GM23338 (cell line): ENCODE measurements around the gene RAB22A. TPM values are rescaled to one million over a fixed set of nuclear protein-coding genes. Genes with fewer than 3 reads are reported as not detected.

Source experiments
- ATAC-seq: fragments of 200-7000 bp; cut with Tn5 transposase; 3 replicates; pipeline ENCODE4 v1.9.1; 2020
- DNase-seq: peaks from one replicate; pipeline ENCODE4 v3.0.0-alpha.2; 2015; ENCODE audit warnings: low spot score
- H2AFZ ChIP-seq: fragments of 200-600 bp; sonication (generic); 2 replicates; pipeline ENCODE4 v1.8.0; 2016; ENCODE audit warnings: antibody characterized with exemption, mild to moderate bottlenecking, moderate library complexity
- H3F3A ChIP-seq: fragments of 200-600 bp; sonication (generic); replicated peaks from 2 replicates; pipeline ENCODE4 v1.8.0; 2017; ENCODE audit warnings: antibody characterized with exemption, mixed run types, low read depth
- H3K27ac ChIP-seq: fragments of 200-600 bp; sonication (generic); 2 replicates; pipeline ENCODE4 v1.6.1; 2016; ENCODE audit warnings: low read depth
- H3K27me3 ChIP-seq: fragments of 200-600 bp; sonication (generic); 2 replicates; pipeline ENCODE4 v1.8.0; 2016; ENCODE audit warnings: mild to moderate bottlenecking, mixed run types, moderate library complexity; ENCODE audit not compliant: insufficient read depth
- H3K36me3 ChIP-seq: fragments of 200-600 bp; sonication (generic); 2 replicates; pipeline ENCODE4 v1.8.0; 2016; ENCODE audit warnings: mild to moderate bottlenecking; ENCODE audit not compliant: insufficient read depth
- H3K4me1 ChIP-seq: fragments of 200-600 bp; sonication (generic); 2 replicates; pipeline ENCODE4 v1.8.0; 2016; ENCODE audit warnings: mild to moderate bottlenecking, moderate library complexity; ENCODE audit not compliant: insufficient read depth
- H3K4me2 ChIP-seq: fragments of 200-600 bp; sonication (generic); 2 replicates; pipeline ENCODE4 v1.7.1; 2017; ENCODE audit warnings: mixed run types
- H3K4me3 ChIP-seq: fragments of 200-600 bp; sonication (generic); 2 replicates; pipeline ENCODE4 v1.6.1; 2016; ENCODE audit warnings: mixed run types
- H3K79me2 ChIP-seq: fragments of 200-600 bp; sonication (generic); replicated peaks from 2 replicates; pipeline ENCODE4 v1.8.0; 2017; ENCODE audit warnings: mild to moderate bottlenecking; ENCODE audit not compliant: insufficient read depth
- H3K9me2 ChIP-seq: fragments of 200-600 bp; sonication (generic); 2 replicates; pipeline ENCODE4 v1.8.0; 2017; ENCODE audit not compliant: insufficient read depth
- H4K20me1 ChIP-seq: fragments of 200-600 bp; sonication (generic); replicated peaks from 2 replicates; pipeline ENCODE4 v1.8.0; 2017; ENCODE audit warnings: mild to moderate bottlenecking; ENCODE audit not compliant: insufficient read depth
- H3K27ac Mint-ChIP-seq: 2 replicates; pipeline ENCODE4 v1.8.0; 2020; ENCODE audit warnings: inconsistent platforms, mild to moderate bottlenecking, moderate library complexity, mixed read lengths
- H3K27me3 Mint-ChIP-seq: 3 replicates; pipeline ENCODE4 v1.8.0; 2022; ENCODE audit warnings: low read depth, mild to moderate bottlenecking, moderate library complexity, mixed read lengths, inconsistent platforms; ENCODE audit not compliant: insufficient read depth, poor library complexity
- H3K36me3 Mint-ChIP-seq: 3 replicates; pipeline ENCODE4 v1.8.0; 2021; ENCODE audit warnings: low read depth, mild to moderate bottlenecking, inconsistent platforms, moderate library complexity, mixed read lengths
- H3K4me1 Mint-ChIP-seq: 3 replicates; pipeline ENCODE4 v1.8.0; 2020; ENCODE audit warnings: mild to moderate bottlenecking, inconsistent platforms, mixed read lengths
- H3K4me3 Mint-ChIP-seq: 3 replicates; pipeline ENCODE4 v1.8.0; 2021; ENCODE audit warnings: moderate library complexity, mild to moderate bottlenecking, inconsistent platforms, mixed read lengths
- H3K9me3 Mint-ChIP-seq: 3 replicates; pipeline ENCODE4 v1.8.0; 2020; ENCODE audit warnings: moderate library complexity, mild to moderate bottlenecking, inconsistent platforms, mixed read lengths
- CREB1 ChIP-seq: fragments of 250-450 bp; sonication (Bioruptor Pico); IDR thresholded peaks from 2 replicates; pipeline ENCODE4 v1.5.0; 2020; ENCODE audit warnings: low read depth, mild to moderate bottlenecking, moderate library complexity
- CTCF ChIP-seq, 2 experiments: fragments of 200-600 bp in 1 of 2; sonication (generic) in 1 of 2; conservative IDR thresholded peaks; 2 replicates each; pipeline versions ENCODE4 v1.5.1 to v1.6.1; 2016 to 2017; ENCODE audit warnings: antibody characterized with exemption in 2 of 2, low read depth in 2 of 2, mild to moderate bottlenecking in 2 of 2, moderate library complexity in 1 of 2
- ETS1 ChIP-seq: IDR thresholded peaks from 2 replicates; pipeline ENCODE4 v1.6.1; 2016; ENCODE audit warnings: antibody characterized with exemption
- EZH2 ChIP-seq: fragments of 200-600 bp; sonication (generic); IDR thresholded peaks from one replicate; pipeline ENCODE4 v1.8.0; 2017; ENCODE audit warnings: antibody characterized with exemption, mild to moderate bottlenecking, low read depth; ENCODE audit not compliant: unreplicated experiment
- JUNB ChIP-seq: IDR thresholded peaks from one replicate; pipeline ENCODE4 v1.6.1; 2016; ENCODE audit warnings: antibody characterized with exemption; ENCODE audit not compliant: unreplicated experiment
- NANOG ChIP-seq: IDR thresholded peaks from 2 replicates; pipeline ENCODE4 v1.6.1; 2016; ENCODE audit warnings: antibody characterized with exemption, borderline replicate concordance
- POLR2AphosphoS5 ChIP-seq: IDR thresholded peaks from 2 replicates; pipeline ENCODE4 v1.6.1; 2016; ENCODE audit warnings: antibody characterized with exemption, low read depth
- REST ChIP-seq: IDR thresholded peaks from one replicate; pipeline ENCODE4 v1.6.1; 2018; ENCODE audit warnings: antibody characterized with exemption; ENCODE audit not compliant: unreplicated experiment
- STAT1 ChIP-seq: IDR thresholded peaks from one replicate; pipeline ENCODE4 v1.6.1; 2016; ENCODE audit warnings: antibody characterized with exemption; ENCODE audit not compliant: unreplicated experiment
- ZNF114 ChIP-seq: fragments of 250-450 bp; sonication (Bioruptor Pico); IDR thresholded peaks from 2 replicates; pipeline ENCODE4 v1.5.0; 2020; ENCODE audit warnings: mild to moderate bottlenecking, moderate library complexity
- ZNF331 ChIP-seq: fragments of 250-450 bp; sonication (Bioruptor Pico); IDR thresholded peaks from 2 replicates; pipeline ENCODE4 v1.5.0; 2020; ENCODE audit warnings: low read depth, mild to moderate bottlenecking, moderate library complexity
- polyA plus RNA-seq: library from polyadenylated mRNA; unstranded; fragments of >200 nt; fragmentation: Nextera tagmentation; extraction: Ambion mirVana; gene quantifications from 2 replicates; pipeline ENCODE4 v1.2.1, GENCODE V29; 2016
- total RNA-seq: library from RNA; depleted of rRNA; stranded (reverse); fragments of >200 nt; shearing (Covaris generic); gene quantifications from 2 replicates; pipeline ENCODE4 v1.2.3, GENCODE V29; 2014

The RAB22A gene
- total and polyA plus RNA-seq, 2 experiments from 2014 or later: 3.3 to 6.8 TPM

GRCh38 chr20:58310291-58310782, 822 bp downstream of the RAB22A start (continued):
- TF ChIP-seq REST (no peak), EZH2 (no peak), ZNF114 (CRISPR knock-in tag) (no peak)

- H3K27ac Mint-ChIP-seq: no peak overlapping the region; the same call in 1 of the 2 replicates
- H3K36me3 ChIP-seq: no peaks in the 10 kb centered on the region
- peaks cover 45% of the 10 kb centered on the region for H3K36me3 Mint-ChIP-seq
These were observed 3.3 kb downstream of the RAB22A start for GRCh38 chr20:58312836-58313235.

More at GRCh38 chr20:58312836-58313235, 3.3 kb downstream of the RAB22A start:
- H3K4me3 Mint-ChIP-seq: no peak overlapping the region
- peaks cover 24% of the 10 kb centered on the region for H3K79me2 ChIP-seq
- no peak overlapping the region for H2AFZ ChIP-seq
- DNase-seq (no peak), ATAC-seq (no peak)
- no peak overlapping the region for H3K4me3 ChIP-seq
- TF ChIP-seq STAT1: no peak
- no peak for TF ChIP-seq ZNF114 (CRISPR knock-in tag)
- no peak for TF ChIP-seq EZH2
- no peak for TF ChIP-seq REST
- TF ChIP-seq NANOG: no peak
- TF ChIP-seq CREB1 (CRISPR knock-in tag): no peak
- TF ChIP-seq JUNB: no peak
- no peak for TF ChIP-seq POLR2AphosphoS5
- TF ChIP-seq ETS1: no peak
- TF ChIP-seq ZNF331: no peak
- no peak for TF ChIP-seq CTCF (conservative IDR thresholded peaks at IDR 0.05; ENCODE audit: low read depth in 2 of 2)
- H3K9me2 ChIP-seq: no peaks in the 10 kb centered on the region
- no peaks in the 10 kb centered on the region for H3K27me3 ChIP-seq
- 0 out of 2 replicates have a peak, but pooled peaks cover 2% of the 10 kb centered on the region for H3F3A ChIP-seq
- peaks cover 10% of the 10 kb centered on the region for H3K4me1 ChIP-seq
- H3K27me3 Mint-ChIP-seq: no peaks in the 10 kb centered on the region
- peaks cover 5% of the 10 kb centered on the region for H3K4me1 Mint-ChIP-seq
- H3K4me2 ChIP-seq: no peak overlapping the region
- H3K27ac ChIP-seq: no peak overlapping the region
- H3K9me3 Mint-ChIP-seq: no peaks in the 10 kb centered on the region; the same call in 2 of the 3 replicates
- H4K20me1 ChIP-seq: peaks cover 1% of the 10 kb centered on the region; the same call in 1 of the 2 replicates
